ENCODE results near the gene ZNF146. TPM values are rescaled to one million over a fixed set of nuclear protein-coding genes. Genes with fewer than 3 reads are reported as not detected.

Gene ZNF146
- total and polyA plus RNA-seq, 2 of the 8 experiments (the other 6 are each of a cell fraction or from before 2014, with no cell fraction given) = 27.0 to 161 TPM

GRCh38 chr19:36265064-36265463, 50.2 kb downstream of the ZNF146 start:
- 76% methylated on average over 4 of the region's 4 CpGs; no CpG with 5 or more reads in 1 of the 2 experiments for WGBS, 2 experiments (ENCODE audit: extremely low coverage in 1 of 2, insufficient coverage in 1 of 2, insufficient read length in 1 of 2, insufficient replicate concordance in 2 of 2, low coverage in 1 of 2, low lambda C conversion rate in 2 of 2, missing lambda C conversion rate in 1 of 2)
- TF ChIP-seq TAF1 (IDR thresholded peaks at IDR 0.05; ENCODE audit: low read depth, low read length) (no peak), BCL11A (IDR thresholded peaks at IDR 0.05; ENCODE audit: low read depth in 2 of 2, low read length in 2 of 2) (no peak), TEAD4 (IDR thresholded peaks at IDR 0.05; ENCODE audit: low read depth, low read length) (no peak), HDAC2 (IDR thresholded peaks at IDR 0.05; ENCODE audit: borderline replicate concordance in 1 of 2, low read depth in 2 of 2, low read length in 2 of 2) (no peak), SIX5 (IDR thresholded peaks at IDR 0.05; ENCODE audit: low read depth, low read length) (no peak), BACH1 (IDR thresholded peaks at IDR 0.05; ENCODE audit: low read length) (no peak), EP300 (IDR thresholded peaks at IDR 0.05; ENCODE audit: borderline replicate concordance in 1 of 2, low read depth in 2 of 2, low read length in 2 of 2) (no peak), USF2 (IDR thresholded peaks at IDR 0.05; ENCODE audit: low read length) (no peak), SAP30 (IDR thresholded peaks at IDR 0.05; ENCODE audit: insufficient read depth, insufficient replicate concordance, low read length) (no peak), RFX5 (IDR thresholded peaks at IDR 0.05; ENCODE audit: borderline replicate concordance, low read depth, low read length) (no peak), EZH2 (IDR thresholded peaks at IDR 0.05; ENCODE audit: low read depth, low read length, severe bottlenecking) (no peak)
- Histone ChIP-seq H3K4me3 (ENCODE audit: extremely low read depth in 1 of 4, insufficient read depth in 2 of 4, low read depth in 3 of 4, low read length in 4 of 4) (no peak overlapping the region), H3K9ac (replicated peaks in 1 of 4; ENCODE audit: extremely low read depth in 1 of 4, low read depth in 3 of 4, low read length in 3 of 4) (no peak overlapping the region), H3K23ac (ENCODE audit: insufficient read length) (no peak overlapping the region), H2BK20ac (ENCODE audit: low read length) (no peak overlapping the region), H3K79me2 (ENCODE audit: control insufficient read depth in 1 of 2, insufficient read depth in 2 of 2, low read length in 2 of 2) (no peaks in the 10 kb centered on the region), H4K20me1 (replicated peaks in 1 of 2; ENCODE audit: control insufficient read depth in 1 of 2, insufficient read depth in 2 of 2, low read length in 2 of 2) (no peaks in the 10 kb centered on the region), H2BK15ac (ENCODE audit: low read length) (no peak overlapping the region), H2AFZ (ENCODE audit: low read length) (no peak overlapping the region), H3K79me1 (ENCODE audit: low read depth, low read length) (no peaks in the 10 kb centered on the region), H2AK5ac (ENCODE audit: low read depth, low read length) (no peak overlapping the region), H2BK5ac (ENCODE audit: low read depth, low read length) (no peak overlapping the region), H3K18ac (ENCODE audit: extremely low read depth, low read length) (no peak overlapping the region), H4K5ac (ENCODE audit: insufficient read length, low read depth, low read length) (no peak overlapping the region), H3K36me3 (ENCODE audit: control insufficient read depth in 2 of 4, insufficient read depth in 4 of 4, low read length in 3 of 4) (no peaks in the 10 kb centered on the region), H3K4ac (replicated peaks; ENCODE audit: insufficient read length, low read depth, low read length) (no peak overlapping the region), H3K14ac (ENCODE audit: insufficient read length) (no peak overlapping the region), H3K27me3 (replicated peaks in 1 of 4; ENCODE audit: control insufficient read depth in 3 of 4, extremely low read depth in 1 of 4, insufficient read depth in 3 of 4, low read length in 3 of 4) (no peaks in the 10 kb centered on the region), H4K8ac (ENCODE audit: extremely low read depth, insufficient read depth, low read length) (no peak overlapping the region), H3K23me2 (ENCODE audit: low read depth, low read length) (no peaks in the 10 kb centered on the region), H3K27ac (ENCODE audit: low read depth, low read length) (no peak overlapping the region), H3K9me3 (ENCODE audit: insufficient read depth in 2 of 2, low read depth in 1 of 2, low read length in 1 of 2) (peaks cover 13 to 41% of the 10 kb centered on the region in 2 experiments; a peak in 3 of 4 replicates), H3K4me2 (ENCODE audit: insufficient read depth in 1 of 2, low read depth in 2 of 2, low read length in 2 of 2) (no peak overlapping the region), H4K91ac (replicated peaks; ENCODE audit: insufficient read length, low read length) (no peak overlapping the region), H3K56ac (replicated peaks; ENCODE audit: insufficient read length, low read depth, low read length) (no peak overlapping the region), H2BK12ac (ENCODE audit: low read depth, low read length) (no peak overlapping the region), H2BK120ac (replicated peaks; ENCODE audit: low read depth, low read length) (no peak overlapping the region), H3K4me1 (replicated peaks in 1 of 4; ENCODE audit: control insufficient read depth in 3 of 4, insufficient read depth in 4 of 4, low read length in 3 of 4) (no peaks in the 10 kb centered on the region)
- FAIRE-seq (no peak), DNase-seq (ENCODE audit: low read depth in 1 of 2, low spot score in 2 of 2) (no peak)
- POLR2A ChIA-PET (ENCODE audit: partially characterized antibody) = no interaction called here
- CTCF ChIA-PET (ENCODE audit: partially characterized antibody) = no interaction called here
